GM12872 (cell line): ENCODE results near the gene ELOVL1.

Experiments
- TF ChIP-seq, protein P1 (sequence below): IDR thresholded peaks from 3 replicates; pipeline ENCODE4 v1.5.1; 2011; ENCODE audit warnings: low read depth, mild to moderate bottlenecking, low read length, moderate library complexity; ENCODE audit not compliant: insufficient read depth

The ELOVL1 gene

GRCh38 chr1:43327549-43328292 is 40.1 kb downstream of the ELOVL1 start:
- TF ChIP-seq, protein P1, sequence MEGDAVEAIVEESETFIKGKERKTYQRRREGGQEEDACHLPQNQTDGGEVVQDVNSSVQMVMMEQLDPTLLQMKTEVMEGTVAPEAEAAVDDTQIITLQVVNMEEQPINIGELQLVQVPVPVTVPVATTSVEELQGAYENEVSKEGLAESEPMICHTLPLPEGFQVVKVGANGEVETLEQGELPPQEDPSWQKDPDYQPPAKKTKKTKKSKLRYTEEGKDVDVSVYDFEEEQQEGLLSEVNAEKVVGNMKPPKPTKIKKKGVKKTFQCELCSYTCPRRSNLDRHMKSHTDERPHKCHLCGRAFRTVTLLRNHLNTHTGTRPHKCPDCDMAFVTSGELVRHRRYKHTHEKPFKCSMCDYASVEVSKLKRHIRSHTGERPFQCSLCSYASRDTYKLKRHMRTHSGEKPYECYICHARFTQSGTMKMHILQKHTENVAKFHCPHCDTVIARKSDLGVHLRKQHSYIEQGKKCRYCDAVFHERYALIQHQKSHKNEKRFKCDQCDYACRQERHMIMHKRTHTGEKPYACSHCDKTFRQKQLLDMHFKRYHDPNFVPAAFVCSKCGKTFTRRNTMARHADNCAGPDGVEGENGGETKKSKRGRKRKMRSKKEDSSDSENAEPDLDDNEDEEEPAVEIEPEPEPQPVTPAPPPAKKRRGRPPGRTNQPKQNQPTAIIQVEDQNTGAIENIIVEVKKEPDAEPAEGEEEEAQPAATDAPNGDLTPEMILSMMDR = no peak

GRCh38 chr1:43325381-43325780 is 42.4 kb downstream of the ELOVL1 start:
- TF ChIP-seq, protein P1 = no peak

DNA sequence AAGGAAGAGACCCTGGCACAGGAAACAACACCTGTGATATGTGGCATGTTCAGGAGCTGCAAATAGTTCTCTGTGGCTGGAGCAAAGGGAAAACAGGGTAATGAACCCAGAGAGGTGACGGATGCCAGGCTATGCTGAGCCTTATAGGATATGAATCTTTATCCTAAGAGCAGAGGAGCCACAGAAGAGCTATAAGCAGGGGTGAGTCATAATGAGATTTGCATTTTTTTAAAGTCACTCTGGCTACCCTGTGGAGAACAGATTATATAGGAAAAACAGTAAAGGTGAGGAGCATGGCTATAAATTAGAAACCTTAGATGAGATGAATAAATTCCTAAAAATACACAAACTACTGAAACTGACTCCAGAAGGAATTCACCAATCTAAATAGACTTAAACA is 43.0 kb downstream of the ELOVL1 start:
- TF ChIP-seq, protein P1 = no peak

- TF ChIP-seq, protein P1 = no peak
Measured at GRCh38 chr1:43322506-43322905, 45.3 kb downstream of the ELOVL1 start.

GRCh38 chr1:43321331-43321891 is 46.4 kb downstream of the ELOVL1 start:
- TF ChIP-seq, protein P1 = no peak

GRCh38 chr1:43319766-43320165 is 48.0 kb downstream of the ELOVL1 start:
- TF ChIP-seq, protein P1 = no peak

DNA sequence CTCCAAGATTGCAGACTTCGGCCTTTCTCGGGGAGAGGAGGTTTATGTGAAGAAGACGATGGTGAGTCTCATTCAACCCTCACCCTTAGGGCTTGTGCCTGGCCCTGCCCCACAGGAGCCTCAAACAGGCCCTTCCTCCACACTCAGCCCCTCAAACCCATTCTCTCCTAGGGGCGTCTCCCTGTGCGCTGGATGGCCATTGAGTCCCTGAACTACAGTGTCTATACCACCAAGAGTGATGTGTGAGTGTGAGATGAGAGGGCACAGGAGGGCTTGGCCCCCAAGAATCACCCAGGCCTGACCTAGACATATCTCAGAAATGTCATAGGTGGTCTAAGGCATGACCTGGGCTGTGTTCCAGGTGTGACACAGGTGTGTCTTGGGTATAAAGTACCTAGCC is 48.5 kb downstream of the ELOVL1 start:
- TF ChIP-seq, protein P1 = no peak
